Stimulated activated CD4-positive, alpha-beta T cell treated with anti-CD3 and anti-CD28 coated beads, Interleukin-2, amount 100 ng/mL, for 48 hours (primary cell): ENCODE data around the gene ISLR.

ENCODE experiments used
- DNase-seq, 2 donors: peaks; one replicate each; pipeline ENCODE4 v3.0.0-alpha.2; 2020

The ISLR gene, protein sequence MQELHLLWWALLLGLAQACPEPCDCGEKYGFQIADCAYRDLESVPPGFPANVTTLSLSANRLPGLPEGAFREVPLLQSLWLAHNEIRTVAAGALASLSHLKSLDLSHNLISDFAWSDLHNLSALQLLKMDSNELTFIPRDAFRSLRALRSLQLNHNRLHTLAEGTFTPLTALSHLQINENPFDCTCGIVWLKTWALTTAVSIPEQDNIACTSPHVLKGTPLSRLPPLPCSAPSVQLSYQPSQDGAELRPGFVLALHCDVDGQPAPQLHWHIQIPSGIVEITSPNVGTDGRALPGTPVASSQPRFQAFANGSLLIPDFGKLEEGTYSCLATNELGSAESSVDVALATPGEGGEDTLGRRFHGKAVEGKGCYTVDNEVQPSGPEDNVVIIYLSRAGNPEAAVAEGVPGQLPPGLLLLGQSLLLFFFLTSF

GRCh38 chr15:74173380-74174218 lies at the start of gene ISLR:
Gene ISLR, plus strand, starts transcription at chr15:74173710. Its CDS starts 1,149 bp downstream, at chr15:74174859.
- DNase-seq, result no peak

GRCh38 chr15:74124196-74124595 lies 49.3 kb upstream of the ISLR start:
- no peak for DNase-seq

- DNase-seq, result no peak
Observed at GRCh38 chr15:74124759-74125158, 48.8 kb upstream of the ISLR start.

- peak; percentile 95 for DNase-seq
Observed at GRCh38 chr15:74127255-74127953, 46.1 kb upstream of the ISLR start.

GRCh38 chr15:74127954-74128784 lies 45.3 kb upstream of the ISLR start:
- no peak for DNase-seq

GRCh38 chr15:74128785-74129585 lies 44.5 kb upstream of the ISLR start:
- DNase-seq, result no peak

DNA sequence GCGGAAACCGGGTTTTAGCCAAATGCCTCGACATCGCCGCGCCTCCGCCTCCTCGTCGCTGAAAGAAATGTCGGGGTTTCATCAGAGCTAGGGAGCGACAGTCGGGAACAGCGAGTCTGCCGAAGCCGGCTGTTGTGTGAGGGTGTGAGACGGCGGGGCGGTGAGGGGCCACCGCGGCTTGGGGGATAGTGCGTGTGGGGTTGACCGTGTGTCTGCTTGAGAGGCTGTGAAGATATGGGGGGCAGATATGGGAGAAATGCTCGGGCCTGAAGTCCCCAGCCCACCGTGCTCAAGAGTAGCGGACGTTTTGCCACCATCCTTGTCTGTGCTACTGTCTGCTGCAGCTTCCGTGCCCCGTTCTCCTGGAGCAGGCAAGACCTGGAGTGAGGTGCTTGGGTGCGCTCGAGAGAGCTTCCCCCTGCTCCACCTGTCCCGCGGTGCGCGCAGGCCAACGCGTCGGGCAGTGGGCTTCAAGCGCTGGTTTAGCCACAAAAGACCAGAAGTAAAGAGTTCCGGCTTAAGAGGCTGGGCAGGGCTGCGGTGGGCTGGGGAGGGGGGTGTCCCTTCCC lies 43.8 kb upstream of the ISLR start:
- no peak for DNase-seq

- DNase-seq, result no peak
Observed at GRCh38 chr15:74130155-74130848, 43.2 kb upstream of the ISLR start, which contains the start of gene ISLR2. Gene ISLR2, plus strand, starts transcription at chr15:74130586. Its CDS starts 2,169 bp downstream, at chr15:74132755.

DNA sequence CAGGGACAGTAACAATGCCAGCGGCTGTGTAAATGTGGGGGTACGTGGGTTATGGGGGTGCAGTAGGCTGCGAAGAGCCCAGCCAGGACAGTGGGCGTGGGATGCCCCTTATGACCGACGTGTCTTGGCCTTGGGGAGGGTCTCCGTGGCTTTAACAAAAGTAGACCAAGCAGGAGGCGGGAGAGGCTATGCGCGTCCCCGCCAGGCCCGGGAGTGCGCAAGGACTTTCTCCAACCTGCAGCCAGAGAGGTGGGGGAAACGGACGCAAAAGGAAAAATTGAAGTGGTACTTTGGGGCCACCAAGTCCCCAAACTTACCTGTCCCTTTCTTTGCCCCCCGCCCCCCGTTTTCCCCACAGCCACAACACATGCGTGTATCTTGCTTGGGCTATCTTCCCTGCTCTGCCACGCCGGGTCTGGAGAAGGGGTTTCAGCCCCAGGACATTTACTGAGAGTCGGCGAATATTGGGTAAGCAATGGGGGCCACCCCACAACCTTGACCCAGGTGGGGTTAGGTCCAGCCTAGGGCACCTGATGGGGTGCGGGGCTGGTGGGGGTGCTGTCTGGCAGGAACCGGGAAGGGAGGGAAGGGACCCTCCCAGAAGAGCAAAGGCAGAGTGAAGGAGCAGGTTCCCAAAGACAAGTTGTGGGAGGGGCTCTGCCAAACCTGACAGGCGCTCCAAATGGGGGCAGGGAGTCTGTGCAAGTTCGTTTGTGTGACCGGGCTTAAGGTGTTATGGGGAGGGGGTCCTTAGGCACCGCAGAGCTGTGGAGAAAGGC lies 42.5 kb upstream of the ISLR start:
- no peak for DNase-seq

GRCh38 chr15:74131628-74132413 lies 41.7 kb upstream of the ISLR start:
- DNase-seq, result no peak

DNA sequence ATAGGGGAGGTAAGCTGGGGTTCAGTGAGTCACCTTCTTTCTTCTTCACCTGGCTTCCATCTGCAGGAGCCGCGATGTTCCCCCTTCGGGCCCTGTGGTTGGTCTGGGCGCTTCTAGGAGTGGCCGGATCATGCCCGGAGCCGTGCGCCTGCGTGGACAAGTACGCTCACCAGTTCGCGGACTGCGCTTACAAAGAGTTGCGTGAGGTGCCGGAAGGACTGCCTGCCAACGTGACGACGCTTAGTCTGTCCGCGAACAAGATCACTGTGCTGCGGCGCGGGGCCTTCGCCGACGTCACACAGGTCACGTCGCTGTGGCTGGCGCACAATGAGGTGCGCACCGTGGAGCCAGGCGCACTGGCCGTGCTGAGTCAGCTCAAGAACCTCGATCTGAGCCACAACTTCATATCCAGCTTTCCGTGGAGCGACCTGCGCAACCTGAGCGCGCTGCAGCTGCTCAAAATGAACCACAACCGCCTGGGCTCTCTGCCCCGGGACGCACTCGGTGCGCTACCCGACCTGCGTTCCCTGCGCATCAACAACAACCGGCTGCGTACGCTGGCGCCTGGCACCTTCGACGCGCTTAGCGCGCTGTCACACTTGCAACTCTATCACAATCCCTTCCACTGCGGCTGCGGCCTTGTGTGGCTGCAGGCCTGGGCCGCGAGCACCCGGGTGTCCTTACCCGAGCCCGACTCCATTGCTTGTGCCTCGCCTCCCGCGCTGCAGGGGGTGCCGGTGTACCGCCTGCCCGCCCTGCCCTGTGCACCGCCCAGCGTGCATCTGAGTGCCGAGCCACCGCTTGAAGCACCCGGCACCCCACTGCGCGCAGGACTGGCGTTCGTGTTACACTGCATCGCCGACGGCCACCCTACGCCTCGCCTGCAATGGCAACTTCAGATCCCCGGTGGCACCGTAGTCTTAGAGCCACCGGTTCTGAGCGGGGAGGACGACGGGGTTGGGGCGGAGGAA lies 40.5 kb upstream of the ISLR start:
- DNase-seq, result no peak

DNA sequence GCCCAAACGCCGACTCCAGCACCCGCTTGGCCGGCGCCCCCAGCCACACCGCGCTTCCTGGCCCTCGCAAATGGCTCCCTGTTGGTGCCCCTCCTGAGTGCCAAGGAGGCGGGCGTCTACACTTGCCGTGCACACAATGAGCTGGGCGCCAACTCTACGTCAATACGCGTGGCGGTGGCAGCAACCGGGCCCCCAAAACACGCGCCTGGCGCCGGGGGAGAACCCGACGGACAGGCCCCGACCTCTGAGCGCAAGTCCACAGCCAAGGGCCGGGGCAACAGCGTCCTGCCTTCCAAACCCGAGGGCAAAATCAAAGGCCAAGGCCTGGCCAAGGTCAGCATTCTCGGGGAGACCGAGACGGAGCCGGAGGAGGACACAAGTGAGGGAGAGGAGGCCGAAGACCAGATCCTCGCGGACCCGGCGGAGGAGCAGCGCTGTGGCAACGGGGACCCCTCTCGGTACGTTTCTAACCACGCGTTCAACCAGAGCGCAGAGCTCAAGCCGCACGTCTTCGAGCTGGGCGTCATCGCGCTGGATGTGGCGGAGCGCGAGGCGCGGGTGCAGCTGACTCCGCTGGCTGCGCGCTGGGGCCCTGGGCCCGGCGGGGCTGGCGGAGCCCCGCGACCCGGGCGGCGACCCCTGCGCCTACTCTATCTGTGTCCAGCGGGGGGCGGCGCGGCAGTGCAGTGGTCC lies 39.7 kb upstream of the ISLR start:
- DNase-seq, result no peak

GRCh38 chr15:74134387-74135027 lies 39.0 kb upstream of the ISLR start:
- DNase-seq, result no peak

DNA sequence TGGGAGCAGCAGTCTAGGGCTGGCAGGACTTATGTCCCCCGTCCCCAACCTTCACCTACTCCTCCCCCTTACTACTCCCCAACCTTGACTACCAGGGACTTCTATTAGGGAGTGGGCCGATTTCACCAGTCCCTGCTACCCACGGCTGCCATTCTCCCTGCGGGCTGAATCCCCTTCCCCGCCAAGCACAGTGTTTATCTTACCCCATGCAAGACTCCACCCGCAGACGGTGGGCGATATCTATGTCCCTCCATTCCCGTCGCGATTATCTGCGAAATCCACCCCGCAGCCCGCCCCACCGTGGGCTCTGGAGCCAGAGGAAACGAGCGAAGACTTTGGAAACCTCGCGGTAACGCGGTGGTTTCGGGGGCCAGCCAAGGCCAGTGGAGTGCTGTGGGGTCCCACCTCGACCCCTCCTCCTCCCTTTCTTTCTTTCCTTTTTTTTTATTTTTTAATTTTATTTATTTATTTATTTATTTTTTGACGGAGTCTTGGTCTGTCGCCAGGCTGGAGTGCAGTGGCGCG lies 38.4 kb upstream of the ISLR start:
- no peak for DNase-seq

DNA sequence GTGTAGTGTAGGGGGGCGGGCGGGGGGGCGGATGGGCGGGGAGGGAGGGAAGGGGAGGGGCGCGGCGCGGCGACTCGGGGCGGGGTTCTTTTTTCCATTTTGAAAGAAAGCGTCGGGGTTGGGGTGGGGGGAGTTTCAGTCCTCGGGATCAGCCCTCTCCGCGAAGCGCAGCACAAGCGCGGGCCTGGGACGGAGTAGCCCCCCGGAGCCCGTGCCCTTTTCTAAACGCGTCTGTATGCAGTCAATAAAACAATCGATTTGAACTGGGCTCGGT lies 37.0 kb upstream of the ISLR start:
- DNase-seq, result no peak

DNA sequence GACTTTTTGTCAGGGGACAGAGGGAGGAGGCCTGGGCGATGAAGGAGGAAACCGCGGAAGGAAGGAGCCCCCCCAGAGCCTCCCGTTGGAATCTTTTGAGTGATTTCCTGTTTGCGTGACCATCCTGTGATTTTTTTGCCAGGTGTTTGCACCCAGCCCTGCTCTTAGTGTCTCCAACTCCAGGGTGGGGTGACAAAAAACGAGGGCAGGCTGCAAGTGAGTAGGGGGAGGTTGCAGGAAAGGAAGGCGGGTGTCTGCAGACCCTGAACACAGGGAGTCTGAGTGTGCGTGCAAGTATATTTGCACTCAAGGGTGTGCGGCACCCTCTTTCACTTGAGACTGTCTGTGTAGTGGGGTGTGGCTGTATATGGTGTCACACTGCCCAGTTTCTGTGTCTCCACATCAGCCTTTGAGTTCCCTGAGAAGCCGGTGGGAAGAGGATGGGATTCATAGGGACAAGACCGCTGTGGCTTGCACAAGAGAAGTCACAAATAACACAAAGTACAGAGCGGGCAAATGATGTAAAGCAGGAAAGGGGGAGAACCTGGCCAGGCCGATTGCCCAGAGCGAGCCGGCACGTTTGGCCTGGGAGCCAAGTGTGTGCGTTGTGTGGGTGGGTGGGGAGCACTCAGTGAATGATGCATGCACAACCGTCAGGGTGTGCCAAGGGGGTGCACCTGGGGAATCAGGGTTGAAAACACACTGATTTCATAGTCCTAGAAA lies 36.5 kb upstream of the ISLR start:
- DNase-seq, result no peak
